NCI-H1417 treated with DMSO at 0.1 percent for 48 hours (cell line): ENCODE data around the gene ROBO2.
A peak's percentile ranks its signal among the peaks of the same experiment; 100 is the strongest.

Experiments
- DNase-seq: peaks from one replicate; lab custom pipeline; 2025; lab: John Stamatoyannopoulos, UW

The ROBO2 gene

DNA sequence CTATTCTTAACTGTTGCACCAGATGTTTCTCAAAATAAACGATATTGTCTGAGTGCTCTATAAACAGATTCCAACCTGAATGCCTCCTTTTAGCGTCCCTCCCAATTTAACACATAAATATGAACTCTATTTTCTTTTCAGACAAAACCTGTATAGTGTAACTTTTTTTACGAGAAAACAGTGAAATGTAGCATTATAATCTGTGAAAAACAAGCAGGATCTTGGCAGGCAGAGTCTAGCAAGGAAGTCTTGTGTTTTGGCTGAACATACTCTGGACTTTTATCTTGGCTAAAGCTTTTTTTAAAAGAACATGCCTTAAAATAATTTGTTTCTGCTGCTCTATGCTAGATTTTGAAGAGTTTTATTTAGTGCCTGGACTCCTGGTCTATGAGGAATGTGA is 150.5 kb downstream of the ROBO2 start:
- no peak for DNase-seq

DNA sequence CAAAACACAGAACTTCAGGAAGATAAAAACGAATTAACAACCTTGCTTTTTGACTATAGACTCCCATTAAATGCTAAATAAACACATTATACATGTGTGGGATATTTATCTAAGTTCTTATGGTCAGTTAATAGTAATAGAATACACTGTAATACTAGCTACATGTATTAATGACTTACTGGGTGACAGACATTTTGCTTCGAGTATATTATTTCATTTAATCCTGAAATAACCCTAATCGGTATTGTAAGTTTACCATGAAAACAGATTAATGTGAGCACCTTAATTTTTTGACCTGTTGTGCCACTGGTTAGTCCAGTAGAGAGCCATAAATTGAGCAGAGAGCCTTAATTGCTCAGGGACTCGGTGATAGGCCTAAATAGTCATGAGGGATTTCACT is 151.1 kb downstream of the ROBO2 start:
- DNase-seq = no peak

DNA sequence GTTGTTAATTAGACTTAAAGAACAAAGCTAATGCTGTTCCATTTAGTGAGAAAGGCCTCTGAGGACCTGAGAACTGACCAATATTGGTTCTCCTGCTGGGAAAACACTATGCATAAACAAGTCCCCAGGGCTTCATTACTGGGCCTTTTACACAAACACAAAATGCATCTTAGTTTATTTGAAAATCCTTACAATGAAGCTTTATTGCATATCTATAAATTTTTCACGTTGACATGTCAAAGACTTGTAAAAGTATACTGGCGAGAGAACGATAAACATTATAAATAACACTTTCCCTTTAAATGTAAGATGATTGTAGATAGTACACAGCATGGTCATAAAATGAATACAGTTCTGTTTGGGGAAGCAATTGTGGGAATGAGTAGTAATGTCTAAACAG is 151.7 kb downstream of the ROBO2 start:
- DNase-seq = no peak

DNA sequence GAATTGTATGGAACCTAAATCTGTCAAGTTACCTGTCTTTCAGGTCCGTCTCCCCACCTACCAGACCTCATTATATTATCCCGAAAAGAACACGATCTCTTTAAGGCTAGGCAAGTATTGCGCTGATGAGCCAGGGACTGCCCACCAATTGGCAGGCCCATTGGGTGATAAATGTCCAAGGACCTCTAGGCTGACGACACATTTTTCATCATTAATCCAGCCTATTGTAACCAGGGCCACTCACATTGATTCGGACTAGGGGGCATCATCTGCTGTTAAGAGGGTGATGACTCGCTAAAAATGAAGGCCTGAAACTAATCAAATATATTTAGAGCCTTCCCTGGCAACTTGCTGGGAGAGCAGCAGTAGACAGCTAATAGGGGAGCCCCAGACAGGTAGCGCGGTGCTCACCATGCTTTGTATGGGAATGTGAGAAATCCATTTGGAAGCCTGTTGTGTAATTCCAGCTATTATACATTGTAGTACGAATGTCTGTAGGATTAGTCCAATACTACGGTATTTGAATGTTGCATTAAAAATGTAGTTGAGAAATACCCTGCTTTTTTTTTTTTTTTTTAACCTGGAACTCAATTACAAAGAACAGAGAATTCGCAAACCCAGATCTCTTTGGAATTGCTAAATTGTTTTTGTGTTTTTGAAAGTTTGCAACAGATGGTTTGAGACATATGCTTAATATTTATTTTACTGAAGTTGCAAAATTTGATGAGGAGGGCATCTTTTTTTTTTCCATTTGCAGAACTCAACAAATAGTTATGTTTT is 156.1 kb downstream of the ROBO2 start:
- DNase-seq = no peak

DNA sequence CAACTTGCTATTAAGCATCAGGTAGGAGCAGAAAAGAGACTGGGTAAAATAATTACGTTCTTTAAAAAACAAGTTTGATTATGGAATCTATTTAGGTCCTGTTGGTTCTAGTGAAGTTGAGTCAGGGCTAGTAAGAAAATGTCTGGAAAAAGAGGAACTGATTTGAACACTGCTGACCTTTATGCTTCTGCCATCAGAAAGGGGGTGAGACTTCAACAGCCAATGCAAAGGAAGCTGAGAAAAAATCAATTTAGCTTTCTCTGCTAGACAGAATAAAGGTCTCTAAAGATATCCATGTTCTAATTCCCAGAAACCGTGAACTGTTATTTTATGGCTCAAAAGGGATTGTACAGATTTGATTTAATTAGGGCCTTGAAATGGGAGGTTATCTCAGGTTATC is 157.5 kb downstream of the ROBO2 start:
- no peak for DNase-seq

DNA sequence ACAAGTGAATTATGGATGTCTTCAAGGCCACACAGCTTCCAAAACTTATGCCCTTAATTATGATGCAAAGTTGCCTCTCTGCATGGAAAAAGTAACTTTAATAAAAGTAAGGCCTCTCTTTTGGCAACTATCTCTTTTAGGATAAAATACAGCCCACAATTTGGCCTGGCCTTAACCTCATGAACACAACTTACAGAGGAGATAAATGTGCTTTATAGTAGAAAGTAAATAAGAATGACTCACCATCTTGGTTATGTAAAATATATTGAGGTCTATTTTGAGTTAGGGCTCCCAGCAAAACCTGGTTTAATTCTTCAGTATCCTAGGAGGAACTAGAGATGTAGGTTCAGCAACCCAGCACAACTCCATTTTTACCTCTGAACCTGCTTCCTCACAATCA is 164.0 kb downstream of the ROBO2 start:
- DNase-seq = no peak

DNA sequence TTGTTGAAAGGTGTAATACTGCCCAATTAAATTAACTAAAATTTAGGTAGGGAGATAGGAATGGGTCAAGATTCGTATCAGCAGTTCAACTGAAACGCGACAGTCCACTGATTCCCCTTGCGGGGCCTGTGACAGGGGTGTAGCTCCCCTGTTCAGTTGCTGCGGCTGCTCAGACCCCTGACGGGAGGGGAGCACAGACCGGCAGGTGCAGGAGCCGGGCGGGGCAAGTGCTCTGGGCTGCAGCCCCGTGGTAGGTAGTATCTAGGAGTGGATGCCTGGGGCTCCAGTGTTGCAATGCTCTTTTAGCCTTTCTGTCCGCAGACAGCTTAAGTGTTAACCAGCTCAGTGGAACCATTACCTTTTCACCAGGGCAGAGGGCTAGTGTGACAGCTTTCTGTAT is 164.9 kb downstream of the ROBO2 start:
- DNase-seq = no peak

DNA sequence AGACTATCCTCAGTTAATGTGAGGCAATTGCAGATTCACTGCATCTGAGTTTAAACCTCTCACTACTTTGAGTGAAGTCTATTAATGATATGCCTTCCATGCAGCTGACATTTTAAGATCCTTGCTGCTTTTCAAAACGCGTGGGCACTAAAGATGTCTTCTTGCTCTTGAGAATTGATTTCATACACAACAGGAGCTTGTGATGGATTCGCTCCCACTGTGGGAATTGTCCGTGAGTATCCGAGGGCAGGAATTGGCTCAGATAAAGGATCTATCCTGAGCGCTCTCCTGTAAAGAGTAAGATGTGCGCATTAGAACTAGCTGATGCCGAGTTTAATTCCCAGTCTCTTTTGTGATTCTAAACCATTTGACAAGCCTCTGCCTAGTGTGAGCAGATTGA is 167.9 kb downstream of the ROBO2 start:
- no peak for DNase-seq

DNA sequence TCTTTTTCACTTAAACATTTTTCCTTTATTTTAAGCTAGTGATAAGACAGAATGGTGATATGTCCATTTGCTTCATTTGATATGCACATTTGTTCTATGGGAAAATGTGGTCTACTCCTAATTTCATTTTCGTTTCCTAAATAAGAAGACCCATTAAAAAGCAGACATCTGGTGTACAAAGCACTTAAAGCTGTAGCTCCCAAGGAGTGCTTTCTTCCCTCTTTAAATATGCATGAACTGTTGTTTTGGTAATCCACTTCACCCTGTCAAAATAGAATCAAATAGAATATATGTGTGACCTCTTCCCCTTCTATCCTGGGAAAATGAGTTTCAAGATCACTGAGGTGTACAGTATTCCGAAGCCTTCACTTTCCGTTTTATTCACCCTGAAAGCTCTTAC is 182.8 kb downstream of the ROBO2 start:
- DNase-seq = no peak

DNA sequence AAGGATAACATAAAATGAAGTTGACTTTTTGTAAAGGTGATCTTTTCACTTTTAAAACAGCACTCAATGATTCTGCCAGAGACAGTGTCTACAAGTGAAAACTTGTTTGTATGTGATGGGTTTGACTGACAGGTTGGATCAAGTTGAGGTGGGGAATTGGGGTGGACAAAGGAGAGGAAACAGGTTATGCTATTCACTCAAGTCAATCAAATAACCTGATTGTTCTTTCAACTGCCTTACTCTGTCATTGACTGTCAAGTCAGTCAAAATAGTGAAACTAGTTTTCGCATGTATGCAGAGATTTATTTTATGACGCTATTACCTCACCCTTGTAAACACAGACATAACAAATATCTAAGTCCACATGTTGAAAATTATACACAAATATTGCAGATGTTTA is 187.7 kb downstream of the ROBO2 start:
- no peak for DNase-seq

DNA sequence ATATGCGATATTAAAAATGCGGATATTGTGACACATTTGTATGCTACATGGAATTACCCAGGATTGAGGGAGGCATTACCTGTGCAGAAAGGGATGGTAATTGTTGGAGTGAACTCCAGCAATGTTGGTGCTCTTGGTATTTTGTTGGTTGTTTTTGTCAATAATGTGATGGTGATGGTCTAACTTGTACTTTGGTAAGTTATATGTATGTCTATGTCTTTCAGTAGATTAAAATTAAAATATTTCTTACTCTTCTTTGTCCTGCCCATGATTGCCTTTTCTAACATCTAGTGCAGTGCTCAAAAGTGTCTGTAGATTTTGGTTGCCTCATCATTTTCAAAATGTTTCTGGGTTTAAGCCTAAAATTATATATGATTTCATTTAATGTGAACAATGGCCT is 192.7 kb downstream of the ROBO2 start:
- DNase-seq = no peak

DNA sequence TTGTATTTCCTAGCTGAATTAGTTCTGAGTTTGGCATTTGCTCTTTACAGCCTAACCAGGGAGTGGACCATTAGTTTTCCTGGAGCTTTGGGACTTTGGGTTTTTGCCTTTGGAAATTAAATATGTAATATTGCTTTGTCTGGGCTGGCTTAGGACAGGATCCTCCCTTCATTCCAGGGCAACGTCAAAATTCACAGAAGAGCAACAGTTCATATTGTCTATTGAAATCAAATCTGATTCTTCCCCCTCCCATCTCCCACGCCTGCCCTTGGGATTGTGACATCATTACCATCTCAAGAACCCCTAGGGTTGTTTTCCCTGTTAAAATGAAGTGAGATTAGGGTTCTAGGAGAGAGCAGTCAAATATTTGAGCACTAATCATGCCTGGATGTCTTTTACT is 194.1 kb downstream of the ROBO2 start:
- DNase-seq = no peak

DNA sequence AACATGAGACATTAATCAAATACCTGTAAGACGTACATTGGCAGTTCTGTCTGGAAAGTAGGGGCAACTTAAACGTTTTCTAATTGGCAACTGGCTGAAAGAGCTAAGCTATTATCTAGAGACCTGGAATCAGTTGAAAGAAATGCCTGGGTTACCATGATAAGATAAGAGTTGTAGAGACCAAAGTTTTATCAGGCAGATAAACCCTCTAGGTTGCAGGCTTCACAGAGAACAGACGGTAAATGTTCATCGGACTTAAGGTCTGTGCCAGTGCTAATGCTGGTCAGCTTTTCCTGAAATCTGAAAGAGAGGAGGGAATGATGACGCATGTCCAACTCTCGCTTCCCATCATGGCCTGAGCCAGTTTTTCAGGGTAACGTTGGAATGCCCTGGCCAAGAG is 196.2 kb downstream of the ROBO2 start:
- DNase-seq = no peak

DNA sequence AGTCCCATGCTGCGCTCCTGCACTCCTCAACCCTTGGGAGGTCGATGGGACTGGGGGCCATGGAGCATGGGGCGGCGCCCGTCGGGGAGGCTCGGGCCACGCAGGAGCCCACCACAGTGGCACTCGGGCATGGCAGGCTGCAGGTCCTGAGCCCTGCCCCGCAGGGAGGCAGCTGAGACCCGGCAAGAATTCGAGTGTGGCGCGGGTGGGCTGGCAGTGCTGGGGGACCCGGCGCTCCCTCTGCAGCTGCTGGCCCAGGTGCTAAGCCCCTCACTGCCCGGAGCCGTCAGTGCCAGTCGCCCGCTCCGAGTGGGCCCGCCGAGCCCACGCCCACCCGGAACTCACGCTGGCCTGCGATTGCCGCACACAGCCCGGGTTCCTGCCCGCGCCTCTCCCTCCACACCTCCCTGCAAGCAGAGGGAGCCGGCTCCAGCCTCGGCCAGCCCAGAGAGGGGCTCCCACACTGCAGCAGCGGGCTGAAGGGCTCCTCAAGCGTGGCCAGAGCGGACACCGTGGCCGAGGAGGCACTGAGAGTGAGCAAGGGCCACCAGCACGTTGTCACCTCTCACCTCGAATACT is 200.3 kb downstream of the ROBO2 start:
- DNase-seq = no peak

DNA sequence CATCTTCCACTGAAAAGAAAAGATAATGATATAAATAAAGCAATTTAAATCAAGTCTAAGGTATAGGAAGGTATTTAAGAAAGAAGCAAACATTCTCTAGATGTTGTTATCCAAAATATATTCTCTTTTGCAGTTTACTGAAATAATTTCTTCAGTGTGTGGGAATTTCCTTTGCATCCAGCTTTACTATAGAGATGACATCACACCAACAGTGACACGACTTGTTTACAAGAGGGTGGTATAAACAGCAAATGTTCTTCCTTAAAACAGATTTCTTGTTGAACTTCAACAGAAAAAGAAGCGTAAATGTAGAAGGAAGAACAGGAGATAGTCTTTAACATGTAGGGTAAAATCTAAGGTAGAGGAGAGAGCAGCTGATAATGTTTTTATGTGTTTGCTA is 202.5 kb downstream of the ROBO2 start:
- DNase-seq = no peak

DNA sequence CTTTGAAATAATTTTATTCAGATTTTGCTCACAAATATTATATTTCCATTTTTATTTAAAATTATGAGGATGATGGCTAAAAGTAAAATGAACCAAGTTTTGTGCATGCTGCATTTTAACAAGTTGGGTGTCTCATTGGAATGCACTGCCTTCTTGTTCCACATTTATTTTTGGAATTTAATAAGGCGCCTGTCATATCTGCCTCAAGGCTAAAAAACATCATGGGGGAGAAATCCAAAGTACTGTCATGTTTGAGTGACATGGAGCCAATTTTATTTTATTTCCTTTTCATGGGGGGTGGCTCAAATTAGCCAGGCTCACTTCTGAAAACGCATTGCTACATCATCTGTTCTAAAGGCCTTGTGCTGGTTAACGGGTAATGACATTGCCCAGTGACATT is 205.1 kb downstream of the ROBO2 start:
- no peak for DNase-seq

DNA sequence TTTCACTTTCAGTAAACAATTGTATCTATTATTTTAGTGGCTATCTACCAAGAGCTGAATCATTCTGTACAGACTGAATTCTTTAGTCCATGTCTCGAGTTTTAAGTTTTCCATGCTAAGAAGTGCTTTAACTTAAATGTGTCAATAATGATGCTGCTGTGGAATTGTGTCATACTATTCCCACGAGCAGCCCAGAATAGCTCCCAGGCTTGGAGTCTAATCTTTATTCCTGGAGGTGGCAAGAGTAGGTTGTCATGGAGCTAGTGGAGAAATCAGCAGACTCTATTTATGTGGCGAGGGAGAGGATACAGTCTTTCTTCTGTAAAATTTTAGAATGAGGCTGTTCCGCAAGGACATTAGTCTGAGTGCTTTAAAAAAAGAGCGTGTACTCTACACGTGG is 207.2 kb downstream of the ROBO2 start:
- no peak for DNase-seq

DNA sequence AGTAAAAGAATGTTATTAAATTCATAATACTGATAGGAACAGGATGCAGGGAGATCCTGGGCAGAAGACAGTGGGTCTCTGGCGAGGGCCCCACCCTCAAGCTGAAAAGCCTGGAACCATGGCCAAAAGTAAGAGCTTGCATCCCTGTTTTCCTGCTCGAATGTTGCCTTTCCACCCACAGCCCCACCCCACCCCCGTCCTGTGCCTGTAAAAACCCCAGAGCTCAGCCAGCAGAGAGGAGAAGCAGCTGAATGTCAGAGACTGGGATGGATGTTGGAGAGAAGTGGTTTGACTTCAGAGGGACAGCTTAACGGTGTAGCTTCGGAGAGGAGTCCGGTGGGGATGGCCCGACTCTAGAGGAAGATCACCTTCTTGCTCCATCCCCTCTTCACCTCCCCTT is 207.9 kb downstream of the ROBO2 start:
- no peak for DNase-seq

DNA sequence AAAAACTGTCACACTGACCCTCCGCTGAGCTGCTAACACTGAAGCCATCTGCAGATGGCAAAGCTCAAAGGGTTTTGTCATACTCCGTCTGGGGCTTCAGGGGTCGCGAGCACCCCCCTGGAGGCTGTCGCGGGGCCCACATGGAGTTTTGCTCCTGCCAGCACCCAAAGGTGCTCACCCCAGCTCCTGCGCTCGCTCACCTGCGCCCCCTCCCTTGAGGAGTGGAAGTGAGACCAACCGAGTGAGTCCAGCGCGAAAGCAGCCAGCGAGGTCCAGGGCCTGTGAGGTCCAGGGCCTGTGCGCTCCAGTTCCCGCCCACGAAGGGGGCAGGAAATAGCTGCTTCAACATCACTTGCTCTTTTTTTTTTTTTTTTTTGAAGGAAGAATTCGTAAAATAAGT is 208.5 kb downstream of the ROBO2 start:
- DNase-seq = no peak

DNA sequence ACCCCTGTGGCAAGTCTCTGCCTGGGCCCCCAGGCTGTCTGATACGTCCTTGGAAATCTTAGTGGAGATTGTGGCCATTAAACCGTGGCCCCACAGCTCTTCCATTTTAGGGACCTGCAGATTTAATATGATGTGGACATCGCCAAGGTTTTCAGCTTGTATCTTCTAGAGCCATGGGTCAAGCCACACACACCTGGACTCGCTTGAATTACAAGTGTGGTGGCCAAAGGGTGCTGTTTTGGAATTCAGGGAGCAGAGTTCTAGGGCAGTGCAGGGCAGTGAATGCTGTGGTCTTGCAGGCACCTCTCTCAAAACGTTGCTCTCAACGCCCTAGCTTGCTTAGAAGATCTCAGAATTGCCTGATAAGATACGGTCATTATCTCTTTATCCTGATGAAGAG is 211.2 kb downstream of the ROBO2 start:
- no peak for DNase-seq

DNA sequence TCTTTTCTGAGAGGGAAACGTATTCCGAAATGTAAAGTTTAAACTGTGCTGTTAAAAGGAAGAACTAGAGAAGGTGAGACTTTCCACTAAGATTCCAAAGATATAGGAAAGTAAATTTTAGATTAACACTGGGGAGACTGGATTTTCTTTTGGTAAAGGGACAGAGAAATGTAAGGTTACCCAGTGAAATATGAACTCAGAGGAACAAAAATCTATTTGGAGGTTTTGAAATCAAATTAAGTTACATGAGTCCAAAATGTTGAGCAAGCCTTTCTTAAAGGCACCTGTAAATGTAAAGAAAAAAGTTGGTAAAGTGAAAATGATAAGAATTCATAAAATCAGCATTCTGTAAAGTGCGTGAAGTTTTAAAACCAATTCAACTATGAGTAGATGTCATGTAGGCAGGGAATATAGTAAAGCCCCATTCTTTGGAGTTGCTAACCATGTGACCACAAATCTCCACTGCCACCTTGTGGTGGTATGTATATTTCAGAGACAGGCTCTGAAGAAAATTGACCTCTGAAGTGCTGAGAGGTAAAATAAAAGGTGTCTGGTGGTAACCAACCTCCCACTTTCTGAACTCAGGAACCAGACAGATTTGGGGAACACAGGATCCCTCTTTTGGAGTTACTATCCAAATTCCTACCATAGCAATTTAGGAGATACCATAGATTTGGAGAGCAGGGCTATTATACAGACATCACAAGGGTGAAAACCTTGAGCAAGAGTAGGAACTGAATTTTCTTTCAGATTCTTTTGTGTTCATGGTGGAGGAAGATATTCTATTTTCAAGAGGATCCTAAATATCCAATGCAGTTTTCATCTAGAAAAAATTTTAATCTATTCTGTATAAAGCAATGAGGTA is 215.3 kb downstream of the ROBO2 start:
- DNase-seq = no peak

DNA sequence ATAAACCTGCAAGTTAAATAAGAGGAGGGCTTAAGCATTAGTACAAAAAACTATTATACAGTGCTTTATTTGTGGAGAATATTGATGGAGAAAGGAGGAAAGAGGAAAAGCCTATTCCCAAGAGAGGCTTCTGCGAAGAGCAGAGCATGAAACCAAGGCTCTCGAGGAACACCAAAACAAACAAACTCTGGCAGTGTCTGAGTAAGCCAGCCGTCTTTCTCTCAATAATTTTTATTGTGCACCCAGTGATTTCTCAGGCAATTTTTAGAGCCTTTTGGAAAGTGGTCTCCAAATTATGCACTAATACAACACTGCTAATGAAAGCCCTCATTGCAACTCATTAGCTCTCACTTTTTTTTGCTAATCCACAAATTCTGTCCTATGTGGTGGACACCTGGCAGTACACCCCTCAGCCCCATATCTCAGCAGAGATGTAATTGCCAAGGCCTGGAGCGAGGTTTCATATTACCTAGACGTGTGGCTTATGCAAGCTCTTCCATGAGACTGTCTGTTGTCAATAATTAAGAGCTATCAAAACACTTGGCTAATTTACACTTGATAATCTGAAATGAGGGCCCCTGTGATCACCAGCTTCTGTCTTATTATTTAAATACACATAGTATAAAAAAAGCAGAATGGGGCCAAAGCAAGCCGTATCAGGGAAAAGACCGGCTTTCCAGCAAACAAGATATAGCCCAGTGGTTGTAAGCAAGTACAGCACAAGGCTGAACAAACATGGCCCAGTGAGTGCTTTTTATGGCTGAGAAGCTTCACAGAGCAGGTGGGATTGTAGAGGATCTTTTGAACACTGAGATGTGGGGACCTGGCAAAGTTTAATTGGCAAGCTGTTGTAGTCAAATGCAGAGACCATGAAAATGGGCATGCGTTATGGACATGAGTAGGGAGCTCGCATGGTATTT is 216.9 kb downstream of the ROBO2 start:
- DNase-seq = peak; percentile 85
